GM12878 (cell line): ENCODE results near the gene EPB41L4A.

Experiments used
- CHD4 ChIP-seq: fragments of 200-600 bp; sonication (generic); IDR thresholded peaks from 2 replicates; pipeline ENCODE4 v1.6.1; 2016; ENCODE audit warnings: mild to moderate bottlenecking
- CTCF ChIP-seq, 3 experiments: IDR thresholded peaks in 2 of 3; conservative IDR thresholded peaks in 1 of 3; 2 replicates each; pipeline ENCODE4 v1.5.1; 2011; ENCODE audit warnings: low read depth in 3 of 3, low read length in 3 of 3, mild to moderate bottlenecking in 3 of 3, control low read depth in 2 of 3, moderate library complexity in 2 of 3, inconsistent platforms in 1 of 3, mixed read lengths in 1 of 3; ENCODE audit not compliant: control insufficient read depth in 2 of 3, insufficient read depth in 1 of 3; ENCODE audit errors: extremely low read depth in 1 of 3
- CUX1 ChIP-seq: IDR thresholded peaks from 2 replicates; pipeline ENCODE4 v1.6.1; 2012; ENCODE audit warnings: improper control_type of control experiment, low read depth, low read length; ENCODE audit not compliant: insufficient replicate concordance
- E2F8 ChIP-seq: fragments of 450-650 bp; IDR thresholded peaks from 2 replicates; pipeline ENCODE4 v1.6.1; 2018; ENCODE audit warnings: mild to moderate bottlenecking, low read depth, moderate library complexity; ENCODE audit not compliant: partially characterized antibody
- ESRRA ChIP-seq: IDR thresholded peaks from 2 replicates; pipeline ENCODE4 v1.6.1; 2012; ENCODE audit warnings: mild to moderate bottlenecking, low read length, improper control_type of control experiment
- NFIC ChIP-seq: IDR thresholded peaks from 2 replicates; pipeline ENCODE4 v1.6.1; 2012; ENCODE audit warnings: low read depth, mild to moderate bottlenecking, inconsistent platforms, low read length, moderate library complexity
- POLR2AphosphoS5 ChIP-seq: IDR thresholded peaks from 2 replicates; pipeline ENCODE4 v1.6.1; 2011; ENCODE audit warnings: mild to moderate bottlenecking, low read length, inconsistent platforms
- SUZ12 ChIP-seq: fragments of 200-600 bp; sonication (generic); IDR thresholded peaks from one replicate; pipeline ENCODE4 v1.6.1; 2018; ENCODE audit warnings: antibody characterized with exemption, mild to moderate bottlenecking; ENCODE audit not compliant: unreplicated experiment
- TARDBP ChIP-seq: IDR thresholded peaks from 2 replicates; pipeline ENCODE4 v1.6.1; 2016; ENCODE audit warnings: borderline replicate concordance
- YBX1 ChIP-seq: fragments of 450-650 bp; IDR thresholded peaks from 2 replicates; pipeline ENCODE4 v1.6.1; 2016; ENCODE audit warnings: antibody characterized with exemption
- ZNF274 ChIP-seq: IDR thresholded peaks from one replicate; pipeline ENCODE4 v1.8.0; 2011; ENCODE audit not compliant: insufficient read length, insufficient read depth

- TF ChIP-seq YBX1 (no peak), CTCF (IDR thresholded peaks at IDR 0.05 in 2 of 3, conservative IDR thresholded peaks at IDR 0.05 in 1 of 3; ENCODE audit: control insufficient read depth in 2 of 3, extremely low read depth in 1 of 3, insufficient read depth in 1 of 3, low read depth in 3 of 3, low read length in 3 of 3) (no peak), ESRRA (no peak), ZNF274 (no peak), CUX1 (no peak), E2F8 (no peak), NFIC (no peak), TARDBP (no peak), SUZ12 (no peak), POLR2AphosphoS5 (no peak), CHD4 (no peak)
Measured at GRCh38 chr5:112306956-112307355, 112.1 kb downstream of the EPB41L4A start.
